ENCODE measurements around the gene PTH1R.

The PTH1R gene

DNA sequence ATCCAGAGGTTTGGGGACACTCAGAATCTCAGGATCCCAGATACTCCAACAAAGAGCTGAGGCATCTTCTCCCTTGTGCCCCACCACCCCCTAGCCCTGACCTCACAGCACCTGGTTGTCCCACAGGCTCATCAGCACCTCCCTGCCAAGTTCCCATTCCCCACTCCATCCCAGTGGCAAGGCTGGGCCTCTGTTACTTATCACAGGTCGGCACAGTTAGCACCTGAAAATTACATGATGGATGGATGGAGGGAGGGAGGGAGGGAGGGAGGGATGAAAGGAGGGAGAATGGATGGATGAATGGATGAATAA lies 27.1 kb upstream of the PTH1R start:
- DNase-seq, result no peak

GRCh38 chr3:46851364-46852333 lies 25.9 kb upstream of the PTH1R start:
- no peak for DNase-seq

GRCh38 chr3:46852334-46852720 lies 25.2 kb upstream of the PTH1R start:
- no peak for DNase-seq

DNA sequence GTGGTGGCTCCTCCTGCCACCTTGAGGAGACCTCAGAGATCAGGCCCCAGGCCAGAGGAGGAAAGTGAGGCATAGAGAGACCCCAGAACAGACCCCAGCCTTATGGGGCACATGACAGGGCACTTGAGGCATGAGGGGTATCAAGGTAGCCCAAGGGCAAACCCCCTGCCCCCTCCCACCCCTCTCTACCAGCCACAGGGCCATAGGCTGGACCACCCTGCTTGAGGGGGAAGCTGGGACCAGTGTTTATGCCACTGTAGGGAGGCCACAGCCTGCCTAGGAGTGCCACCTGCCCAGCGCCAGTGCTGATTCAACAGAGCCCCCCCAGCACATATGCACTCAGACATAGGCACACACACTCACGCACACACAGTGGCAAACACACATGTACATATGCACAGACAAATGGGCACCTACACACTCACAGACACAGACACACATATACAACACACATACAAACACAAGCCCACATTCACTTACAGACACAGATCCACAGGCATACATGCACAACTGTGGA lies 24.6 kb upstream of the PTH1R start:
- no peak for DNase-seq

GRCh38 chr3:46853441-46854415 lies 23.8 kb upstream of the PTH1R start:
- no peak for DNase-seq

GRCh38 chr3:46854555-46854991 lies 22.9 kb upstream of the PTH1R start:
- no peak for DNase-seq

GRCh38 chr3:46856576-46857471 lies 20.7 kb upstream of the PTH1R start:
- DNase-seq, result no peak

- DNase-seq, result no peak
Observed at GRCh38 chr3:46857485-46858341, 19.8 kb upstream of the PTH1R start.

DNA sequence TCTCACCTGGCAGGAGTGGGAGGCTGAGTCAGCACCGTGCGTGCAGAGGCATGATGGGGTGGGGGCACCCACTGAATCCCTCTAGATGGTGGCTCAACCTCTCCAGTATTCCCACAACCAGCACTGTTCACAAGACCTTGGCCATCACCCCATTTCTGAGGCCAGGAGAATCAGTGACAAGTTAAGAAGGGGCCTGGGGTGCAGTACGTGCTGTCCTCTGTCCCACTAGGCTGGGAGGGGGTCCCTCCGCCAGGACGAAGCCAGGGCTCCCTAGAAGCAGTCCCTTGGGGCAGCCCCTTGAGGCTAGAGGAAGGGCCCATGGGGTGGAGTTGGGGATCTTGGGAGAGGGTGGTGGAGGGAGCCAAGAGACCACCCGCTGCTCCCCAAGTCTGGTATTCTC lies 19.1 kb upstream of the PTH1R start:
- no peak for DNase-seq

- no peak for DNase-seq
Observed at GRCh38 chr3:46859001-46859710, 18.4 kb upstream of the PTH1R start.

DNA sequence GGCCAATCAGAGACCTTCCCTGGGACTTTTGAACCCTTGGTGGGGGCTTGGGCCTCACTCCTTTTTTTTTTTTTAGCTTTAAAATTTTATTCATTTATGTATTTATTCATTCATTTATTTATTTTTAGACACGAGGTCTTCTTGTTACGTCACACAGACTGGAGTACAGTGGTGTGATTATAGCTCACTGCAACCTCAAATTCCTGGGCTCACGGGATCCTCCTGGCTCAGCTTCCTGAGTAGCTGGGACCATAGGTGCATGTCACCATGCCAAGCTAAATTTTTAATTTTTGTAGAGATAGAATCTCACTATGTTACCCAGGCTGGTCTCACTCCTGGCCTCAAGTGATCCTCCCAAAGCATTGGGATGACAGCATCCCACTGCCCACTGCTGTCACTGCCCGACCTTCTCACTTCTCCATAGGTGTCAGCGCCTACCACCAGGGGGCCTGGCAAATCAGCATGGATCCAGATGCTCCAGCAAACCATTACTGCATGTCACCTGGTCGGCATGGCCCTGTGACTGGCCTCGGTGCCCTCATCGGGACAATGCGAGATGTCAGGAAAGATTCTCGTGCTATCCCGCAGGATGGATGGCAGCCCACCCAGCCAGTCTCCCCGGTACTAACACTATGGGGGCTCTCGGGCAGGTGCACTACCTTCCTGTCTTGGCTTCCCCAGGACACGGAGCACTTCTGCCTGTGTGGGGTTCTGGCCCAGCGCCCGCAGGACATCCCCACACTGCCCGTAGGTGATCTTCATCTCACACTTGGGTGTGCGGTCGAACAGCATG lies 17.3 kb upstream of the PTH1R start:
- no peak for DNase-seq

DNA sequence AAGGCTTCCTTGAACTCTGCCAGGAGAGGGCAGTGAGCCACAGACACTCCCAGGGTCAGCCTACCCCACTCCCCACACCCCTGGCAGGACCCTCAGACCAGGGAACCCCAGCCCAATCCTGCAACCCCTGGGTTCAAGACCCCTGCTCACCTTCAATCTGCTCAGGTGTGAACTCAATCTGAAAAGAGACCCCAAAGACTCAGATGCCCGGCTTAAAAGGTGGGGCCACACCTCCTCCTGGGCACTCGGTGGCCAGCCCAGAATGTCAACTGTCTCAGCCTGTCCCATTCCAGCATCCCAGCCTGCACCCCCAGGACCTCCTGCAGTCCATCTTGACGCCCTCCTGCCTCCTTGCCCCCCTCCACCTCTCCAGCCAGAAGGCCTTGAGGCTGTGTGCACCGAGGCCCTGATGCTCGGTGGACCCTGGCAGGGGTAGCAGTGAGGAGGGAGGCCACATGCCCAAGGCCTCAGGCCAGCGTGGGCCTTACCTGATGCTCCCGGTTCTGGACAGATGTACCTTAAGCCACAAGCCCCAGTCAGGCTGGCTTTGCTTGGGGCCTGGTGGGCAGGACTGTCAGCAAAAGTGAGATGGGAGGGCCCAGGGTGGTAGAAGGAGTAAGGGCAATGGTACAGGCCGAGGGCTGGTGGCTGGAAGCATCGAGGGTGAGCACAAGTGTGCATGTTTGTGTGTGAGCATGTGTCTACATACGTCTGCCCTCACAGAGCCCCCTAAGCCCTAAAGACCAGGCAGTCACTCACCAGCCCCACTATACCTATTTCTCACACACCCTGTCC lies 16.5 kb upstream of the PTH1R start:
- no peak for DNase-seq

DNA sequence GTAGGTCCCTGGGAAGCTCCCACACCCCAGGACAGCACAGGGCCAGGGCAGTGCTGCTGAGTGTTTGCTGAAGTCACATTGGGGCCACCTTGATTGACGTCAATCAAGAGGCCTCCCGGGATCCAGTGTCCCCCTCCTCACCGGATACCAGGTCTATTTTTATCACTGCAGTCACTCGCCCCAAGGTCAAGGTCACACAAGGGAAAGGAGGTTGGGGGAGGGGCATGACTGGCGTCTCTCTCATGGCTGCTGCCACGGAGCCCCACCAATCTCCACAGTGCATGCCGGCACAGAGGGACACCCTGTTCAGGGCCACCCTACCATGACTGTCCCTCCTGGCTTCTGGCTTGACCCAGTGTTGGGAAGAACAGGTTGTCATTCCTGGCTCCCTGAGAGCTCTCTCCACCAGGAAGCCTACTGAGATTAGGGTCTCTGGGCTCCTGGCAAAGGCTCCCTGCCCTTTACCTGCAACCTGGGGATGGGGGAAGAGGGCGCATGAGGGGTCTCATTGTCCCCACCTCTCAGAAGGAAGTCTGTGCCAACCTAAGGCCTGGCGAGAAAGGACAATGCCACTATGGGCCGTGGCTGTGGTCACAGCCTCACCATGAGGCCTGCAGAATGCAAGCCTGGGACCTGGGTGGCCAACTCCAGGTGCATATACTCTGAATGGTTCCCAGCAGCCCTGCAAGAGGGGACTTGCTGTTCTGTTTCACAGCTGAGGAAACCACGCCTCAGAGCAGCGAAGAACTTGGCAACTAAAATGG lies 15.7 kb upstream of the PTH1R start:
- DNase-seq, result no peak

DNA sequence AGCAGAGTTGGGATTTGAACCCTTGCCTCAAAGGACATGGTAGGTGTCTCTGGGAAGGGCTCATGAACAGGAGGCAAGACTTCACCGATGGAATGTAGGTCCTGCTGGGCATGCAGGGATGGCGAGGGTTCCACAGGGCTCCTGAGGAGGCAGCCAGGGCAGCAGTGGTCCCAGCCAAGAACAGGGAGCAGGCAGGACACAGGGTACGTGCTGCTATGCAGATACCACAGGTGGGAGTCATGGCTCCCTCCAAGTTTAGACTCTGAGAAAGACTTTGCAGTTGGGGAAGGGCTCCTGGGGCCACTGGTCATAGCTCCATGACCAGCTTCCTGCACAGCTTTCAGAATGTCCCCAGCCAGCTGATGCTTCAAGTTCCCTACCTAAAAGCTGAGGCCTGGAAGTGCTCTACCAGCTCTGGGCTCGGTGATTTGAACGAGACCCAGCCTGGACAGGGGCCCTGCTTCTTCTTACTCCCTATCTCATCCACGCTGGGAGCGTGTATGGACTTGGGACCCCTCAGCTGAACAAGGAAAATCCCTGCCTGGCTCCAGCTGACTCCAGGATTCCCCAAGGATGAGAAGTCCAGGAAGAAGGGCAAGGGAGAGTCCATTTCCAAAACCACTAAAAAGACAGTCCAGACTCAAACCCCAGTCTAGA lies 15.0 kb upstream of the PTH1R start:
- no peak for DNase-seq

GRCh38 chr3:46863261-46863782 lies 14.2 kb upstream of the PTH1R start, which contains the start of gene MYL3:
TSS of gene MYL3 (minus strand) at chr3:46863444. CDS start at chr3:46863390, 54 bp downstream.
- no peak for DNase-seq

- DNase-seq, result no peak
Observed at GRCh38 chr3:46864061-46864881, 13.2 kb upstream of the PTH1R start.
